GM12872 (cell line): ENCODE data around the gene MEPCE.
A peak's percentile ranks its signal among the peaks of the same experiment; 100 is the strongest.

ENCODE experiments used
- CTCF ChIP-seq: IDR thresholded peaks from 3 replicates; pipeline ENCODE4 v1.5.1; 2011; ENCODE audit warnings: low read depth, mild to moderate bottlenecking, low read length, moderate library complexity; ENCODE audit not compliant: insufficient read depth

Gene MEPCE

GRCh38 chr7:100481466-100481865, 51.8 kb downstream of the MEPCE start:
- no peak for TF ChIP-seq CTCF

GRCh38 chr7:100482728-100483089, 53.1 kb downstream of the MEPCE start:
- no peak for TF ChIP-seq CTCF

GRCh38 chr7:100483090-100483721, 53.6 kb downstream of the MEPCE start:
- TF ChIP-seq CTCF, result peak; percentile 78
